Nephron progenitor cell (in vitro differentiated cells): ENCODE measurements around the gene ATP6V1F.

Experiments
- DNase-seq: peaks from one replicate; pipeline ENCODE4 v3.0.0; 2021
- H3K27ac Mint-ChIP-seq: 2 replicates; pipeline ENCODE4 v1.8.0; 2021; ENCODE audit warnings: mild to moderate bottlenecking, moderate library complexity, mixed read lengths
- H3K27me3 Mint-ChIP-seq: 2 replicates; pipeline ENCODE4 v1.8.0; 2021; ENCODE audit warnings: mild to moderate bottlenecking, low read depth, mixed read lengths; ENCODE audit not compliant: poor library complexity
- H3K36me3 Mint-ChIP-seq: 2 replicates; pipeline ENCODE4 v1.8.0; 2021; ENCODE audit warnings: low read depth, mixed read lengths
- H3K4me1 Mint-ChIP-seq: 2 replicates; pipeline ENCODE4 v1.8.0; 2021; ENCODE audit warnings: mixed read lengths
- H3K4me3 Mint-ChIP-seq: 2 replicates; pipeline ENCODE4 v1.8.0; 2021; ENCODE audit warnings: mild to moderate bottlenecking, moderate library complexity, mixed read lengths
- H3K9me3 Mint-ChIP-seq: 2 replicates; pipeline ENCODE4 v1.8.0; 2021; ENCODE audit warnings: mild to moderate bottlenecking, moderate library complexity, mixed read lengths
- CTCF ChIP-seq: fragments of 200-600 bp; sonication (generic); IDR thresholded peaks from 2 replicates; pipeline ENCODE4 v1.5.0; 2021; ENCODE audit warnings: antibody characterized with exemption

Gene ATP6V1F

GRCh38 chr7:128826512-128826911 is 36.1 kb upstream of the ATP6V1F start:
- Mint-ChIP-seq H3K4me3 (no peak overlapping the region), H3K27ac (no peak overlapping the region), H3K4me1 (peaks cover 53% of the 10 kb centered on the region), H3K27me3 (peaks cover 3% of the 10 kb centered on the region), H3K36me3 (no peaks in the 10 kb centered on the region), H3K9me3 (no peaks in the 10 kb centered on the region)
- DNase-seq: no peak
- TF ChIP-seq CTCF: no peak

- H3K27ac Mint-ChIP-seq: no peak overlapping the region
- no peak for TF ChIP-seq CTCF
- no peaks in the 10 kb centered on the region for H3K9me3 Mint-ChIP-seq
Observed at GRCh38 chr7:128826916-128827247, 35.8 kb upstream of the ATP6V1F start.

GRCh38 chr7:128827248-128827958 is 35.3 kb upstream of the ATP6V1F start:
- H3K27ac Mint-ChIP-seq: peak overlapping the region; percentile 65
- H3K4me3 Mint-ChIP-seq: peak overlapping the region; percentile 56
- H3K27me3 Mint-ChIP-seq: peaks cover 3% of the 10 kb centered on the region
- DNase-seq: peak; percentile 32
- peaks cover 61% of the 10 kb centered on the region for H3K4me1 Mint-ChIP-seq
- no peaks in the 10 kb centered on the region for H3K36me3 Mint-ChIP-seq
- no peaks in the 10 kb centered on the region for H3K9me3 Mint-ChIP-seq
- no peak for TF ChIP-seq CTCF

More at GRCh38 chr7:128826916-128827247, 35.8 kb upstream of the ATP6V1F start:
- peaks cover 3% of the 10 kb centered on the region for H3K27me3 Mint-ChIP-seq
- H3K4me3 Mint-ChIP-seq: no peak overlapping the region
- peaks cover 57% of the 10 kb centered on the region for H3K4me1 Mint-ChIP-seq
- no peak for DNase-seq
- no peaks in the 10 kb centered on the region for H3K36me3 Mint-ChIP-seq

GRCh38 chr7:128827971-128828711 is 34.5 kb upstream of the ATP6V1F start:
- DNase-seq: peak; percentile 12
- Mint-ChIP-seq H3K4me1 (peaks cover 67% of the 10 kb centered on the region), H3K36me3 (no peaks in the 10 kb centered on the region), H3K27me3 (peaks cover 3% of the 10 kb centered on the region), H3K9me3 (no peaks in the 10 kb centered on the region), H3K4me3 (peak overlapping the region; percentile 56), H3K27ac (peak overlapping the region; percentile 95)
- TF ChIP-seq CTCF: no peak

GRCh38 chr7:128829391-128830166 is 33.1 kb upstream of the ATP6V1F start:
- peak; percentile 21 for DNase-seq
- no peaks in the 10 kb centered on the region for H3K36me3 Mint-ChIP-seq
- H3K27ac Mint-ChIP-seq: peak overlapping the region; percentile 71
- H3K9me3 Mint-ChIP-seq: no peaks in the 10 kb centered on the region
- peak overlapping the region; percentile 72 for H3K4me3 Mint-ChIP-seq
- peaks cover 3% of the 10 kb centered on the region for H3K27me3 Mint-ChIP-seq
- no peak for TF ChIP-seq CTCF
- peaks cover 77% of the 10 kb centered on the region for H3K4me1 Mint-ChIP-seq
